Neutrophil (primary cell): ENCODE measurements around the gene CD6.

Source experiments
- H3K27ac ChIP-seq: fragments of 200-600 bp; sonication (generic); 2 replicates; pipeline ENCODE4 v1.5.1; 2016; ENCODE audit warnings: mild to moderate bottlenecking, moderate library complexity
- H3K27me3 ChIP-seq: fragments of 200-600 bp; sonication (generic); 2 replicates; pipeline ENCODE4 v1.6.0; 2016; ENCODE audit warnings: mild to moderate bottlenecking
- H3K36me3 ChIP-seq: fragments of 200-600 bp; sonication (generic); 2 replicates; pipeline ENCODE4 v1.5.1; 2017
- H3K4me1 ChIP-seq, 2 experiments: fragments of 200-600 bp in 1 of 2; sonication (generic) in 1 of 2; 1 replicate in 1 of 2; 2 replicates in 1 of 2; pipeline versions ENCODE4 v1.5.1 to v1.6.1; 2013 to 2016; ENCODE audit warnings: low read depth in 1 of 2, low read length in 1 of 2, mild to moderate bottlenecking in 1 of 2, moderate library complexity in 1 of 2; ENCODE audit not compliant: control insufficient read depth in 1 of 2, insufficient read depth in 1 of 2
- H3K4me3 ChIP-seq, 2 experiments: fragments of 200-600 bp in 1 of 2; sonication (generic) in 1 of 2; 1 replicate in 1 of 2; 2 replicates in 1 of 2; pipeline ENCODE4 v1.5.1; 2013 to 2016; ENCODE audit warnings: low read depth in 1 of 2, low read length in 1 of 2, mild to moderate bottlenecking in 1 of 2, moderate library complexity in 1 of 2
- H3K9me3 ChIP-seq: fragments of 200-600 bp; sonication (generic); 2 replicates; pipeline ENCODE4 v1.5.1; 2016
- CTCF ChIP-seq: fragments of 200-600 bp; sonication (generic); IDR thresholded peaks from 2 replicates; pipeline ENCODE4 v1.5.1; 2016; ENCODE audit warnings: antibody characterized with exemption

Gene CD6

GRCh38 chr11:61007956-61008896, 36.7 kb downstream of the CD6 start:
- H3K4me1 ChIP-seq = no peaks in the 10 kb centered on the region
- TF ChIP-seq CTCF = no peak
- H3K4me3 ChIP-seq = no peak overlapping the region

GRCh38 chr11:61008971-61009370, 37.5 kb downstream of the CD6 start:
- TF ChIP-seq CTCF = no peak
- no peaks in the 10 kb centered on the region for H3K4me1 ChIP-seq
- H3K27me3 ChIP-seq = peaks cover 98% of the 10 kb centered on the region
- H3K36me3 ChIP-seq = no peaks in the 10 kb centered on the region
- H3K4me3 ChIP-seq = no peak overlapping the region
- H3K27ac ChIP-seq = no peak overlapping the region
- H3K9me3 ChIP-seq = no peaks in the 10 kb centered on the region

More at GRCh38 chr11:61007956-61008896, 36.7 kb downstream of the CD6 start:
- H3K36me3 ChIP-seq = no peaks in the 10 kb centered on the region
- no peak overlapping the region for H3K27ac ChIP-seq
- no peaks in the 10 kb centered on the region for H3K9me3 ChIP-seq
- H3K27me3 ChIP-seq = peaks cover 98% of the 10 kb centered on the region

GRCh38 chr11:61009392-61010275, 38.2 kb downstream of the CD6 start:
- TF ChIP-seq CTCF = no peak
- Histone ChIP-seq H3K9me3 (no peaks in the 10 kb centered on the region), H3K36me3 (no peaks in the 10 kb centered on the region), H3K27ac (no peak overlapping the region), H3K4me3 (no peak overlapping the region), H3K4me1 (no peaks in the 10 kb centered on the region), H3K27me3 (peaks cover 96% of the 10 kb centered on the region)

- Histone ChIP-seq H3K9me3 (no peaks in the 10 kb centered on the region), H3K27ac (no peak overlapping the region), H3K27me3 (peaks cover 87% of the 10 kb centered on the region), H3K4me3 (no peak overlapping the region), H3K36me3 (no peaks in the 10 kb centered on the region), H3K4me1 (no peaks in the 10 kb centered on the region)
- TF ChIP-seq CTCF = no peak
Measured at GRCh38 chr11:61010466-61011228, 39.2 kb downstream of the CD6 start.

- no peak for TF ChIP-seq CTCF
- Histone ChIP-seq H3K27ac (no peak overlapping the region), H3K4me1 (no peaks in the 10 kb centered on the region), H3K27me3 (peaks cover 80% of the 10 kb centered on the region), H3K9me3 (no peaks in the 10 kb centered on the region), H3K36me3 (no peaks in the 10 kb centered on the region), H3K4me3 (no peak overlapping the region)
Measured at GRCh38 chr11:61011229-61011870, 39.9 kb downstream of the CD6 start.
